OCI-LY3 (cell line): Measurements from ENCODE around the gene BMERB1.

Experiments
- CTCF ChIP-seq: fragments of 200-600, 300-600 bp; sonication (generic); IDR thresholded peaks from 2 replicates; pipeline ENCODE4 v1.5.1; 2014; ENCODE audit warnings: antibody characterized with exemption, low read length, low read depth
- EZH2phosphoT487 ChIP-seq: fragments of 200-600 bp; shearing (Covaris generic); IDR thresholded peaks from 2 replicates; pipeline ENCODE4 v1.6.1; 2018; ENCODE audit warnings: antibody characterized with exemption, mixed run types, low read depth

- TF ChIP-seq CTCF (no peak), EZH2phosphoT487 (no peak)
Measured at GRCh38 chr16:15518381-15519351, 84.3 kb downstream of the BMERB1 start.
